Neural cell (in vitro differentiated cells): ENCODE results near the gene ACAP1.

Experiments used
- EP300 ChIP-seq: fragments of 450-650 bp; conservative IDR thresholded peaks from 2 replicates; pipeline ENCODE4 v1.6.1; 2014; ENCODE audit warnings: antibody characterized with exemption, mild to moderate bottlenecking, moderate library complexity; ENCODE audit not compliant: poor library complexity, severe bottlenecking
- EZH2 ChIP-seq: fragments of 200-600, 300-800 bp; shearing (Covaris generic), sonication (generic); IDR thresholded peaks from 2 replicates; pipeline ENCODE4 v1.6.1; 2014; ENCODE audit warnings: antibody characterized with exemption, low read length, borderline replicate concordance, mild to moderate bottlenecking; ENCODE audit not compliant: insufficient read depth, poor library complexity, severe bottlenecking
- POLR2AphosphoS5 ChIP-seq: IDR thresholded peaks from 2 replicates; pipeline ENCODE4 v1.6.1; 2012
- RAD21 ChIP-seq: fragments of 450-650 bp; conservative IDR thresholded peaks from 2 replicates; pipeline ENCODE4 v1.6.1; 2014; ENCODE audit warnings: antibody characterized with exemption, mild to moderate bottlenecking, moderate library complexity
- SMC3 ChIP-seq: fragments of 450-650 bp; conservative IDR thresholded peaks from 2 replicates; pipeline ENCODE4 v1.6.1; 2014; ENCODE audit warnings: antibody characterized with exemption, mild to moderate bottlenecking, moderate library complexity; ENCODE audit not compliant: poor library complexity
- TAF1 ChIP-seq: IDR thresholded peaks from 2 replicates; pipeline ENCODE4 v1.6.1; 2012; ENCODE audit warnings: low read depth
- TF ChIP-seq, protein P1 (sequence below): fragments of 450-650 bp; IDR thresholded peaks from 2 replicates; pipeline ENCODE4 v1.5.1; 2014; ENCODE audit warnings: antibody characterized with exemption, mild to moderate bottlenecking, moderate library complexity; ENCODE audit not compliant: poor library complexity, severe bottlenecking
- TF ChIP-seq, protein P2 (sequence below): IDR thresholded peaks from 2 replicates; pipeline ENCODE4 v1.6.1; 2012; ENCODE audit warnings: borderline replicate concordance

GRCh38 chr17:7289256-7290032 is 46.9 kb upstream of the ACAP1 start:
- no peak for TF ChIP-seq TAF1
- no peak for TF ChIP-seq POLR2AphosphoS5
- TF ChIP-seq, protein P1, sequence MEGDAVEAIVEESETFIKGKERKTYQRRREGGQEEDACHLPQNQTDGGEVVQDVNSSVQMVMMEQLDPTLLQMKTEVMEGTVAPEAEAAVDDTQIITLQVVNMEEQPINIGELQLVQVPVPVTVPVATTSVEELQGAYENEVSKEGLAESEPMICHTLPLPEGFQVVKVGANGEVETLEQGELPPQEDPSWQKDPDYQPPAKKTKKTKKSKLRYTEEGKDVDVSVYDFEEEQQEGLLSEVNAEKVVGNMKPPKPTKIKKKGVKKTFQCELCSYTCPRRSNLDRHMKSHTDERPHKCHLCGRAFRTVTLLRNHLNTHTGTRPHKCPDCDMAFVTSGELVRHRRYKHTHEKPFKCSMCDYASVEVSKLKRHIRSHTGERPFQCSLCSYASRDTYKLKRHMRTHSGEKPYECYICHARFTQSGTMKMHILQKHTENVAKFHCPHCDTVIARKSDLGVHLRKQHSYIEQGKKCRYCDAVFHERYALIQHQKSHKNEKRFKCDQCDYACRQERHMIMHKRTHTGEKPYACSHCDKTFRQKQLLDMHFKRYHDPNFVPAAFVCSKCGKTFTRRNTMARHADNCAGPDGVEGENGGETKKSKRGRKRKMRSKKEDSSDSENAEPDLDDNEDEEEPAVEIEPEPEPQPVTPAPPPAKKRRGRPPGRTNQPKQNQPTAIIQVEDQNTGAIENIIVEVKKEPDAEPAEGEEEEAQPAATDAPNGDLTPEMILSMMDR = no peak
- TF ChIP-seq EZH2 = no peak
- no peak for TF ChIP-seq RAD21
- no peak for TF ChIP-seq SMC3
- no peak for TF ChIP-seq EP300
- TF ChIP-seq, protein P2, sequence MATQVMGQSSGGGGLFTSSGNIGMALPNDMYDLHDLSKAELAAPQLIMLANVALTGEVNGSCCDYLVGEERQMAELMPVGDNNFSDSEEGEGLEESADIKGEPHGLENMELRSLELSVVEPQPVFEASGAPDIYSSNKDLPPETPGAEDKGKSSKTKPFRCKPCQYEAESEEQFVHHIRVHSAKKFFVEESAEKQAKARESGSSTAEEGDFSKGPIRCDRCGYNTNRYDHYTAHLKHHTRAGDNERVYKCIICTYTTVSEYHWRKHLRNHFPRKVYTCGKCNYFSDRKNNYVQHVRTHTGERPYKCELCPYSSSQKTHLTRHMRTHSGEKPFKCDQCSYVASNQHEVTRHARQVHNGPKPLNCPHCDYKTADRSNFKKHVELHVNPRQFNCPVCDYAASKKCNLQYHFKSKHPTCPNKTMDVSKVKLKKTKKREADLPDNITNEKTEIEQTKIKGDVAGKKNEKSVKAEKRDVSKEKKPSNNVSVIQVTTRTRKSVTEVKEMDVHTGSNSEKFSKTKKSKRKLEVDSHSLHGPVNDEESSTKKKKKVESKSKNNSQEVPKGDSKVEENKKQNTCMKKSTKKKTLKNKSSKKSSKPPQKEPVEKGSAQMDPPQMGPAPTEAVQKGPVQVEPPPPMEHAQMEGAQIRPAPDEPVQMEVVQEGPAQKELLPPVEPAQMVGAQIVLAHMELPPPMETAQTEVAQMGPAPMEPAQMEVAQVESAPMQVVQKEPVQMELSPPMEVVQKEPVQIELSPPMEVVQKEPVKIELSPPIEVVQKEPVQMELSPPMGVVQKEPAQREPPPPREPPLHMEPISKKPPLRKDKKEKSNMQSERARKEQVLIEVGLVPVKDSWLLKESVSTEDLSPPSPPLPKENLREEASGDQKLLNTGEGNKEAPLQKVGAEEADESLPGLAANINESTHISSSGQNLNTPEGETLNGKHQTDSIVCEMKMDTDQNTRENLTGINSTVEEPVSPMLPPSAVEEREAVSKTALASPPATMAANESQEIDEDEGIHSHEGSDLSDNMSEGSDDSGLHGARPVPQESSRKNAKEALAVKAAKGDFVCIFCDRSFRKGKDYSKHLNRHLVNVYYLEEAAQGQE = no peak
